Measurements from ENCODE around the gene PRMT1. TPM values are rescaled to one million over a fixed set of nuclear protein-coding genes. Genes with fewer than 3 reads are reported as not detected.

Gene PRMT1
- total RNA-seq, 1 experiment from 2014 or later = 527 TPM

DNA sequence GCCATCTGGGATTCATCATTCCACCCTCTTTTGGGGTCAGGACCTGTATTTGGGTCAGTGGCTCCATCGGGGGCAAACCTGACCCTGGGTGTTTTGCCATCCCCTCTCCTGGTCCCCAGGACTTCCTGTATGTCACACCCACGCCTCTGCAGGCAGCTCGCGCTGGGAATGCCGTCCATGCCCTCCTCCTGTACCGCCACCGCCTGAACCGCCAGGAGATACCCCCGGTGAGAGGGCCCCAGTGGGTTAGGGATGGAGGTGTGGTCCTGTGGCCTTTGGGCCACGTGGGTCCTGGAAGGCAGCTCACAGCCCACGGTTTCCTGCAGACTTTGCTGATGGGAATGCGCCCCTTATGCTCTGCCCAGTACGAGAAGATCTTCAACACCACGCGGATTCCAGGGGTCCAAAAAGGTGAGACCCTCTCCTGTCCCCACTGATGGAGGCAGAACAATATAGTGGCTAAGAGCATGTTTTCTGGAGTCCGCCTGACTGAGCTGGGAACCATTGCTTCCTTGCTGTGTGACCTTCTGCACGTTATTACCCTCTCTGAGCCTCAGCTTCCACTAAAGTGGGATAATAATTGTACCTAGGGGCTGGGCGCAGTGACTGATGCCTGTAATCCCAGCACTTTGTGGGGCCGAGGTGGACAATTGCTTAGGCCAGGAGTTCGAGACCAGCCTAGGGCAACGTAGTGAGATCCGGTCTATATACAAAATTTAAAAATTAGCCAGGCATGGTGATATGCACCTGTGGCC, 28.0 kb downstream of the PRMT1 start (continued):
- no peak for TF ChIP-seq ZNF396 (CRISPR knock-in tag; IDR thresholded peaks at IDR 0.05; ENCODE audit: borderline replicate concordance)
- no peak for TF ChIP-seq IRF2 (CRISPR knock-in tag; IDR thresholded peaks at IDR 0.05; ENCODE audit: borderline replicate concordance, low read depth)
- TF ChIP-seq GTF2I (CRISPR knock-in tag; conservative IDR thresholded peaks at IDR 0.05) = no peak

DNA sequence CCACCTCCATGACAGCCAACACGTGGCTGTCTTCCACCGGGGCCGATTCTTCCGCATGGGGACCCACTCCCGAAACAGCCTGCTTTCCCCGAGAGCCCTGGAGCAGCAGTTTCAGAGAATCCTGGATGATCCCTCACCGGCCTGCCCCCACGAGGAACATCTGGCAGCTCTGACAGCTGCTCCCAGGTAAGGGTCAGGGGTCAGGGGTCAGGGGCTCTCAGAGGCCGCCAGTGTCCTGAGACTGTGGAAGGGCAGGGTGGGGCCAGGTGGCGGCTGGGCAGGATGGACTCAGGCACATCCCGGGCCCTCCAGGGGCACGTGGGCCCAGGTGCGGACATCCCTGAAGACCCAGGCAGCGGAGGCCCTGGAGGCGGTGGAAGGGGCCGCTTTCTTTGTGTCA, 28.8 kb downstream of the PRMT1 start:
- Mint-ChIP-seq H3K27ac (no peak overlapping the region), H3K4me3 (no peak overlapping the region), H3K9me3 (no peaks in the 10 kb centered on the region), H3K36me3 (peaks cover 39% of the 10 kb centered on the region), H3K27me3 (ENCODE audit: low read depth) (no peaks in the 10 kb centered on the region), H3K4me1 (no peaks in the 10 kb centered on the region)
- POLR2A ChIA-PET = no interaction called here
- DNase-seq (ENCODE audit: low spot score) = no peak
- CTCF ChIA-PET = no interaction called here
- no peak for ATAC-seq
- TF ChIP-seq, protein P1, sequence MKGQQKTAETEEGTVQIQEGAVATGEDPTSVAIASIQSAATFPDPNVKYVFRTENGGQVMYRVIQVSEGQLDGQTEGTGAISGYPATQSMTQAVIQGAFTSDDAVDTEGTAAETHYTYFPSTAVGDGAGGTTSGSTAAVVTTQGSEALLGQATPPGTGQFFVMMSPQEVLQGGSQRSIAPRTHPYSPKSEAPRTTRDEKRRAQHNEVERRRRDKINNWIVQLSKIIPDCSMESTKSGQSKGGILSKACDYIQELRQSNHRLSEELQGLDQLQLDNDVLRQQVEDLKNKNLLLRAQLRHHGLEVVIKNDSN (CRISPR knock-in tag; IDR thresholded peaks at IDR 0.05) = no peak
- TF ChIP-seq, protein P2, sequence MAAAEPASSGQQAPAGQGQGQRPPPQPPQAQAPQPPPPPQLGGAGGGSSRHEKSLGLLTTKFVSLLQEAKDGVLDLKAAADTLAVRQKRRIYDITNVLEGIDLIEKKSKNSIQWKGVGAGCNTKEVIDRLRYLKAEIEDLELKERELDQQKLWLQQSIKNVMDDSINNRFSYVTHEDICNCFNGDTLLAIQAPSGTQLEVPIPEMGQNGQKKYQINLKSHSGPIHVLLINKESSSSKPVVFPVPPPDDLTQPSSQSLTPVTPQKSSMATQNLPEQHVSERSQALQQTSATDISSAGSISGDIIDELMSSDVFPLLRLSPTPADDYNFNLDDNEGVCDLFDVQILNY (CRISPR knock-in tag; IDR thresholded peaks at IDR 0.05) = no peak
- TF ChIP-seq CREM (CRISPR knock-in tag; IDR thresholded peaks at IDR 0.05) (no peak), SOX15 (CRISPR knock-in tag; IDR thresholded peaks at IDR 0.05) (no peak), CREB1 (CRISPR knock-in tag; IDR thresholded peaks at IDR 0.05) (no peak), TEAD4 (CRISPR knock-in tag; IDR thresholded peaks at IDR 0.05) (no peak), ZNF232 (CRISPR knock-in tag; IDR thresholded peaks at IDR 0.05) (no peak), ZNF396 (CRISPR knock-in tag; IDR thresholded peaks at IDR 0.05; ENCODE audit: borderline replicate concordance) (no peak), CBFB (CRISPR knock-in tag; IDR thresholded peaks at IDR 0.05; ENCODE audit: low read depth) (no peak)
- TF ChIP-seq, protein P3, sequence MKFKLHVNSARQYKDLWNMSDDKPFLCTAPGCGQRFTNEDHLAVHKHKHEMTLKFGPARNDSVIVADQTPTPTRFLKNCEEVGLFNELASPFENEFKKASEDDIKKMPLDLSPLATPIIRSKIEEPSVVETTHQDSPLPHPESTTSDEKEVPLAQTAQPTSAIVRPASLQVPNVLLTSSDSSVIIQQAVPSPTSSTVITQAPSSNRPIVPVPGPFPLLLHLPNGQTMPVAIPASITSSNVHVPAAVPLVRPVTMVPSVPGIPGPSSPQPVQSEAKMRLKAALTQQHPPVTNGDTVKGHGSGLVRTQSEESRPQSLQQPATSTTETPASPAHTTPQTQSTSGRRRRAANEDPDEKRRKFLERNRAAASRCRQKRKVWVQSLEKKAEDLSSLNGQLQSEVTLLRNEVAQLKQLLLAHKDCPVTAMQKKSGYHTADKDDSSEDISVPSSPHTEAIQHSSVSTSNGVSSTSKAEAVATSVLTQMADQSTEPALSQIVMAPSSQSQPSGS (CRISPR knock-in tag; IDR thresholded peaks at IDR 0.05; ENCODE audit: borderline replicate concordance, low read depth) = no peak

DNA sequence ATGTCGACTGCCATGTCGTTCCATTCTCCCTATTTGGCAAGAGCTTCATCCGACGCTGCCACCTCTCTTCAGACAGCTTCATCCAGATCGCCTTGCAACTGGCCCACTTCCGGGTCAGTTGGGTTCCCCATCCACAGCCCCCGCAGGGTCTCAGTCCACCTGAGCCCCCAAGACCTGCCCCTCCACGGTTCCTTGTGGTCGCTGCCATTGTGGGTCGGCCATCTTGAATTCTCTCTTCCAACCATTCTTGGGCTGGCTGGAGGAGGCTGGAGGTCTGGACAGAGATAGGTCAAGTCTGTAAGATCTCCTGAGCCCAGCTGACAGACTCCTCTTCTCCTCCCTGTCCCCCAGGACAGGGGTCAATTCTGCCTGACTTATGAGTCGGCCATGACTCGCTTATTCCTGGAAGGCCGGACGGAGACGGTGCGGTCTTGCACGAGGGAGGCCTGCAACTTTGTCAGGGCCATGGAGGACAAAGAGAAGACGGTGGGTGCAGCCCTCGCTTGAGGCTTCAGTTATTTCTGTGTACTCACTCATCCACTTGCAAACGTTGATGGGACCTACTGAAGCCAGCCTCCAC, 33.4 kb downstream of the PRMT1 start:
- no peak for ATAC-seq
- CTCF ChIA-PET = no interaction called here

More for the DNA sequence above, 33.4 kb downstream of the PRMT1 start:
- Mint-ChIP-seq H3K9me3 (peaks cover 6% of the 10 kb centered on the region; the same call in 1 of the 2 replicates), H3K4me3 (no peak overlapping the region), H3K27me3 (ENCODE audit: low read depth) (no peaks in the 10 kb centered on the region; the same call in 1 of the 2 replicates), H3K27ac (no peak overlapping the region), H3K36me3 (peaks cover 52% of the 10 kb centered on the region), H3K4me1 (0 out of 2 replicates have a peak, but pooled peaks cover 4% of the 10 kb centered on the region)
- POLR2A ChIA-PET = no interaction called here
- no peak for DNase-seq (ENCODE audit: low spot score)
- TF ChIP-seq NFATC4 (CRISPR knock-in tag; IDR thresholded peaks at IDR 0.05) (no peak), CREM (CRISPR knock-in tag; IDR thresholded peaks at IDR 0.05) (no peak), ZNF671 (CRISPR knock-in tag; IDR thresholded peaks at IDR 0.05) (no peak), JUN (CRISPR knock-in tag; IDR thresholded peaks at IDR 0.05) (no peak), NR2C2 (CRISPR knock-in tag; IDR thresholded peaks at IDR 0.05) (no peak), NFYB (CRISPR knock-in tag; conservative IDR thresholded peaks at IDR 0.05; ENCODE audit: low read depth) (no peak), KAT7 (CRISPR knock-in tag; IDR thresholded peaks at IDR 0.05; ENCODE audit: borderline replicate concordance) (no peak)
- TF ChIP-seq, protein P4, sequence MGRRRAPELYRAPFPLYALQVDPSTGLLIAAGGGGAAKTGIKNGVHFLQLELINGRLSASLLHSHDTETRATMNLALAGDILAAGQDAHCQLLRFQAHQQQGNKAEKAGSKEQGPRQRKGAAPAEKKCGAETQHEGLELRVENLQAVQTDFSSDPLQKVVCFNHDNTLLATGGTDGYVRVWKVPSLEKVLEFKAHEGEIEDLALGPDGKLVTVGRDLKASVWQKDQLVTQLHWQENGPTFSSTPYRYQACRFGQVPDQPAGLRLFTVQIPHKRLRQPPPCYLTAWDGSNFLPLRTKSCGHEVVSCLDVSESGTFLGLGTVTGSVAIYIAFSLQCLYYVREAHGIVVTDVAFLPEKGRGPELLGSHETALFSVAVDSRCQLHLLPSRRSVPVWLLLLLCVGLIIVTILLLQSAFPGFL (CRISPR knock-in tag; IDR thresholded peaks at IDR 0.05; ENCODE audit: borderline replicate concordance) = no peak

Measured in WTC11 (cell line).